GM12801 (cell line): ENCODE results near the gene CCDC27.

Experiments
- TF ChIP-seq, protein P1 (sequence below): IDR thresholded peaks from one replicate; pipeline ENCODE4 v1.5.1; 2011; ENCODE audit warnings: control low read depth; ENCODE audit not compliant: insufficient read length; ENCODE audit errors: extremely low read depth

The CCDC27 gene

GRCh38 chr1:3745590-3746381 lies 6.5 kb upstream of the CCDC27 start:
- TF ChIP-seq, protein P1, sequence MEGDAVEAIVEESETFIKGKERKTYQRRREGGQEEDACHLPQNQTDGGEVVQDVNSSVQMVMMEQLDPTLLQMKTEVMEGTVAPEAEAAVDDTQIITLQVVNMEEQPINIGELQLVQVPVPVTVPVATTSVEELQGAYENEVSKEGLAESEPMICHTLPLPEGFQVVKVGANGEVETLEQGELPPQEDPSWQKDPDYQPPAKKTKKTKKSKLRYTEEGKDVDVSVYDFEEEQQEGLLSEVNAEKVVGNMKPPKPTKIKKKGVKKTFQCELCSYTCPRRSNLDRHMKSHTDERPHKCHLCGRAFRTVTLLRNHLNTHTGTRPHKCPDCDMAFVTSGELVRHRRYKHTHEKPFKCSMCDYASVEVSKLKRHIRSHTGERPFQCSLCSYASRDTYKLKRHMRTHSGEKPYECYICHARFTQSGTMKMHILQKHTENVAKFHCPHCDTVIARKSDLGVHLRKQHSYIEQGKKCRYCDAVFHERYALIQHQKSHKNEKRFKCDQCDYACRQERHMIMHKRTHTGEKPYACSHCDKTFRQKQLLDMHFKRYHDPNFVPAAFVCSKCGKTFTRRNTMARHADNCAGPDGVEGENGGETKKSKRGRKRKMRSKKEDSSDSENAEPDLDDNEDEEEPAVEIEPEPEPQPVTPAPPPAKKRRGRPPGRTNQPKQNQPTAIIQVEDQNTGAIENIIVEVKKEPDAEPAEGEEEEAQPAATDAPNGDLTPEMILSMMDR, result no peak

- TF ChIP-seq, protein P1, result no peak
Measured at GRCh38 chr1:3746389-3746829, 5.8 kb upstream of the CCDC27 start.

DNA sequence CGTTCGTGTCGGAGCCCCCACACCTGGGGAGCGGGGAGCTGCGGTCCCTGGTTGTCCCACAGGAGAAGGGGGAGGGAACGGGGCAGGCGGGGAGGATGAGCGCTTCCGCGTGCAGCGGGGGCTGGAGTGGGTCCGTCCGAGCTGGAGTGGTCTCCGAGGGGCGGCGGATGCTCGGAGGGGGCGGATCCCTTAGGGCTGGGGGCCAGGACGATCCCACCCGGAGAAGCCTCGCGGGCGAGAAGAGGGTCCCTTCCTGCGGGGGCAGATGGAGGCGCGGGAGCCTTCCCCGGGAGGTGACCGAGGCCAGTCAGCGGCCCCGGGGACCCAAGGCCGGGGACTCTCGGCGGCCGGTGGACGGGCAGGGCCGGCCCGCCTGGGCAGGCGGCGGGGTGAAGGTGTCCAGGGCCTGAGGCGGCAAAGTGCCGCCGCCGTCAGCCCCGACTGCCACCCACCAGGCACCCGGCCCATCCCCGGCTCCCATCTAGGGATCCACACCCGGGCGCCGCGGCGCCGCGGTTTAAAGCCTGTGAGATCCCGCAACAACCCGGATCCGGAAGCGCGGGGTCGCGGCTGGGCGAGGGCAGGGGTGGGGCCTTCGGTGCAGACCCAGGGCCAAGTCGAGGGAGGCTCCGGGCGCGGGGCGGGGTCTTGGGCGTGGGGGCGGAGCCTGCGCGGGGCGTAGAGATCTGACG lies 5.3 kb upstream of the CCDC27 start:
- TF ChIP-seq, protein P1, result no peak

DNA sequence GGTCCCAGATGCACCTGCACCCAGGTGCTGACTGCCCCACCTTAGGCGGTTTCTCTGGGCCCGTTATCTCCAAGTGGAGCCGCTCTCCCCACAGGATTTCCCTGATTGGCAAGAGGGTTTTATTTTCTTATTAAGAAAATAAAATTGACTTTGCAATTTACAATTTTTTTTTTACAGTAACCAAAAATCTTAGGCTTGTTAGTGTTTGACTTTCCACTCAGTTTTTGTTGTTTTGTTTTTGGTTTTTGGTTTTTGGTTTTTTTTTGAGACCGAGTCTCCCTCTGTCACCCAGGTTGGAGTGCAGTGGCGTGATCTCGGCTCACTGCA lies 4.8 kb upstream of the CCDC27 start:
- TF ChIP-seq, protein P1, result no peak

GRCh38 chr1:3747903-3748302 lies 4.3 kb upstream of the CCDC27 start:
- TF ChIP-seq, protein P1, result no peak

- TF ChIP-seq, protein P1, result no peak
Measured at GRCh38 chr1:3749512-3749911, 2.7 kb upstream of the CCDC27 start.

DNA sequence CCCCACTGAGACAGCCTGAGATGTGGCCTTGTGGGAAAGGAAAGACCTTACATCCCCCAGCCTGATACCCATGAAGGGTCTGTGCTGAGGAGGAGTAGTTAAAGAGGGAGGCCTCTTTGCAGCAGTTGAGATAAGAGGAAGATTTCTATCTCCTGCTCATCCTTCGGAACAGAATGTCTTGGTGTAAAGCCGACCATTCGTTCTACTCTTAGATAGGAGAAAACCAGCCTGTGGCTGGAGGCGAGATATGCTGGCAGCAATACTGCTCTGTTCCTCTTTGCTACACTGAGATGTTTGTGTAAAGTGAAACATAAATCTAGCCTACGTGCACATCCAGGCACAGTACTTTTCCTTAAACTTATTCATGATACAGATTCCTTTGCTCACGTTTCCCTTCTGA lies 1.5 kb upstream of the CCDC27 start:
- TF ChIP-seq, protein P1, result no peak
